ENCODE data around the gene C10orf105.

DNA sequence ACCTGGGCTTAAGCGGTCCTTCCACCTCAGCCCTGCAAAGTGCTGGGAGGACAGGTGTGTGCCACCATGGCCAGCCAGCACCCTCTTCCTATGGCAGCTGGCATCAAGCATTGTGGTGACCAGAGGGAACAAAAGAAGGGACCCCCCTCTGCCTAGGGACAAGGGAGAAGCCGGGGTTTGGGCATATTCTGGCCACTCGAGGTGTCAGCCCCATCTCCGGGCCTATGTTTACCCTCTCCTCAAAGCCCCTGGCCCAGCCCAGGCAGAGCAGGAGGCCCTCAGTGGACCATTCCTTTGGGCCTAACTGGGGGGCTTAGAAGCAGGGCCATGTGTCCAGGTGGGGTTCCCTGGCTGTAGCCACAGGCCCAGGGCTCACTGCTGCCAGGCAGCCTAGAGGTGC lies 29.8 kb upstream of the C10orf105 start:
- TF ChIP-seq, protein P1, sequence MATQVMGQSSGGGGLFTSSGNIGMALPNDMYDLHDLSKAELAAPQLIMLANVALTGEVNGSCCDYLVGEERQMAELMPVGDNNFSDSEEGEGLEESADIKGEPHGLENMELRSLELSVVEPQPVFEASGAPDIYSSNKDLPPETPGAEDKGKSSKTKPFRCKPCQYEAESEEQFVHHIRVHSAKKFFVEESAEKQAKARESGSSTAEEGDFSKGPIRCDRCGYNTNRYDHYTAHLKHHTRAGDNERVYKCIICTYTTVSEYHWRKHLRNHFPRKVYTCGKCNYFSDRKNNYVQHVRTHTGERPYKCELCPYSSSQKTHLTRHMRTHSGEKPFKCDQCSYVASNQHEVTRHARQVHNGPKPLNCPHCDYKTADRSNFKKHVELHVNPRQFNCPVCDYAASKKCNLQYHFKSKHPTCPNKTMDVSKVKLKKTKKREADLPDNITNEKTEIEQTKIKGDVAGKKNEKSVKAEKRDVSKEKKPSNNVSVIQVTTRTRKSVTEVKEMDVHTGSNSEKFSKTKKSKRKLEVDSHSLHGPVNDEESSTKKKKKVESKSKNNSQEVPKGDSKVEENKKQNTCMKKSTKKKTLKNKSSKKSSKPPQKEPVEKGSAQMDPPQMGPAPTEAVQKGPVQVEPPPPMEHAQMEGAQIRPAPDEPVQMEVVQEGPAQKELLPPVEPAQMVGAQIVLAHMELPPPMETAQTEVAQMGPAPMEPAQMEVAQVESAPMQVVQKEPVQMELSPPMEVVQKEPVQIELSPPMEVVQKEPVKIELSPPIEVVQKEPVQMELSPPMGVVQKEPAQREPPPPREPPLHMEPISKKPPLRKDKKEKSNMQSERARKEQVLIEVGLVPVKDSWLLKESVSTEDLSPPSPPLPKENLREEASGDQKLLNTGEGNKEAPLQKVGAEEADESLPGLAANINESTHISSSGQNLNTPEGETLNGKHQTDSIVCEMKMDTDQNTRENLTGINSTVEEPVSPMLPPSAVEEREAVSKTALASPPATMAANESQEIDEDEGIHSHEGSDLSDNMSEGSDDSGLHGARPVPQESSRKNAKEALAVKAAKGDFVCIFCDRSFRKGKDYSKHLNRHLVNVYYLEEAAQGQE (IDR thresholded peaks at IDR 0.05; ENCODE audit: low read depth, low read length): no peak
- TF ChIP-seq ELF1 (IDR thresholded peaks at IDR 0.05) (no peak), FOXJ3 (CRISPR knock-in tag; IDR thresholded peaks at IDR 0.05) (no peak)
